Trophoblast cell (in vitro differentiated cells and primary cell): ENCODE results near the gene RAB11A. TPM values are rescaled to one million over a fixed set of nuclear protein-coding genes. Genes with fewer than 3 reads are reported as not detected.

Experiments
- DNase-seq, 2 donors: peaks; one replicate each; pipeline ENCODE4 v3.0.0-alpha.2; 2016
- H2AFZ ChIP-seq: 2 replicates; pipeline ENCODE4 v1.6.1; 2013; ENCODE audit warnings: low read length, moderate library complexity, mild to moderate bottlenecking; ENCODE audit not compliant: insufficient read depth, poor library complexity
- H2AK5ac ChIP-seq: 2 replicates; pipeline ENCODE4 v1.6.1; 2013; ENCODE audit warnings: mild to moderate bottlenecking, low read length
- H2BK120ac ChIP-seq: 2 replicates; pipeline ENCODE4 v1.6.1; 2013; ENCODE audit warnings: low read length, mild to moderate bottlenecking, moderate library complexity; ENCODE audit not compliant: insufficient read depth, poor library complexity
- H2BK12ac ChIP-seq: 2 replicates; pipeline ENCODE4 v1.6.1; 2013; ENCODE audit warnings: mild to moderate bottlenecking, low read length, moderate library complexity
- H2BK5ac ChIP-seq: 2 replicates; pipeline ENCODE4 v1.6.1; 2013; ENCODE audit warnings: low read length, low read depth, moderate library complexity, mild to moderate bottlenecking; ENCODE audit not compliant: poor library complexity
- H3K14ac ChIP-seq: 2 replicates; pipeline ENCODE4 v1.6.1; 2013; ENCODE audit warnings: mild to moderate bottlenecking, low read length
- H3K18ac ChIP-seq: 2 replicates; pipeline ENCODE4 v1.6.1; 2013; ENCODE audit warnings: mild to moderate bottlenecking, low read length
- H3K23ac ChIP-seq: 2 replicates; pipeline ENCODE4 v1.6.1; 2013; ENCODE audit warnings: low read length
- H3K27ac ChIP-seq: 2 replicates; pipeline ENCODE4 v1.5.1; 2013; ENCODE audit warnings: low read depth, mild to moderate bottlenecking, inconsistent platforms, low read length, moderate library complexity
- H3K27me3 ChIP-seq: 2 replicates; pipeline ENCODE4 v1.6.1; 2013; ENCODE audit warnings: inconsistent platforms, mild to moderate bottlenecking, low read length, moderate library complexity; ENCODE audit not compliant: insufficient read depth
- H3K36me3 ChIP-seq, 2 experiments: 1 replicate in 1 of 2; 2 replicates in 1 of 2; pipeline ENCODE4 v1.6.1; 2013; ENCODE audit warnings: low read length in 2 of 2, mild to moderate bottlenecking in 2 of 2, moderate library complexity in 1 of 2; ENCODE audit not compliant: insufficient read depth in 2 of 2, control insufficient read depth in 1 of 2
- H3K4ac ChIP-seq: 2 replicates; pipeline ENCODE4 v1.6.1; 2013; ENCODE audit warnings: low read depth, mild to moderate bottlenecking, low read length, moderate library complexity
- H3K4me1 ChIP-seq, 2 experiments: 1 replicate in 1 of 2; 2 replicates in 1 of 2; pipeline ENCODE4 v1.6.1; 2013; ENCODE audit warnings: low read length in 2 of 2, mild to moderate bottlenecking in 2 of 2, moderate library complexity in 1 of 2; ENCODE audit not compliant: insufficient read depth in 2 of 2, control insufficient read depth in 1 of 2
- H3K4me2 ChIP-seq: 2 replicates; pipeline ENCODE4 v1.6.1; 2013; ENCODE audit warnings: inconsistent platforms, mild to moderate bottlenecking, low read length, moderate library complexity
- H3K4me3 ChIP-seq: 2 replicates; pipeline ENCODE4 v1.5.1; 2013; ENCODE audit warnings: mild to moderate bottlenecking, low read depth, low read length, inconsistent platforms
- H3K79me1 ChIP-seq: one replicate; pipeline ENCODE4 v1.6.1; 2013; ENCODE audit warnings: low read length
- H3K79me2 ChIP-seq: 2 replicates; pipeline ENCODE4 v1.6.1; 2013; ENCODE audit warnings: low read length, mild to moderate bottlenecking; ENCODE audit not compliant: control insufficient read depth, insufficient read depth, poor library complexity
- H3K9ac ChIP-seq: 2 replicates; pipeline ENCODE4 v1.6.1; 2013; ENCODE audit warnings: mild to moderate bottlenecking, low read length
- H3K9me3 ChIP-seq: 2 replicates; pipeline ENCODE4 v1.6.1; 2013; ENCODE audit warnings: low read depth, mild to moderate bottlenecking, control low read depth, inconsistent platforms, low read length; ENCODE audit not compliant: insufficient read depth
- H4K12ac ChIP-seq: 2 replicates; pipeline ENCODE4 v1.6.1; 2013; ENCODE audit warnings: low read depth, mild to moderate bottlenecking, low read length, moderate library complexity
- H4K8ac ChIP-seq: 2 replicates; pipeline ENCODE4 v1.6.1; 2013; ENCODE audit warnings: low read depth, mild to moderate bottlenecking, low read length, moderate library complexity
- H4K91ac ChIP-seq: one replicate; pipeline ENCODE4 v1.6.1; 2013; ENCODE audit warnings: low read depth, mild to moderate bottlenecking, low read length, moderate library complexity
- WGBS: extraction: QIAGEN DNeasy Blood & Tissue Kit; methylation state at CpG from one replicate; pipeline ENCODE4 v1.1.7; 2013; ENCODE audit warnings: missing lambda C conversion rate; ENCODE audit not compliant: insufficient read length, insufficient coverage; ENCODE audit errors: extremely low coverage; 5-methylcytosine and 5-hydroxymethylcytosine counted together
- polyA plus RNA-seq: library from polyadenylated mRNA; stranded (reverse); fragments of 200-250 nt; gene quantifications from 2 replicates; pipeline ENCODE4 v1.2.3, GENCODE V29; 2013

Gene RAB11A
- 679 and 691 TPM in 2 replicates for polyA plus RNA-seq

DNA sequence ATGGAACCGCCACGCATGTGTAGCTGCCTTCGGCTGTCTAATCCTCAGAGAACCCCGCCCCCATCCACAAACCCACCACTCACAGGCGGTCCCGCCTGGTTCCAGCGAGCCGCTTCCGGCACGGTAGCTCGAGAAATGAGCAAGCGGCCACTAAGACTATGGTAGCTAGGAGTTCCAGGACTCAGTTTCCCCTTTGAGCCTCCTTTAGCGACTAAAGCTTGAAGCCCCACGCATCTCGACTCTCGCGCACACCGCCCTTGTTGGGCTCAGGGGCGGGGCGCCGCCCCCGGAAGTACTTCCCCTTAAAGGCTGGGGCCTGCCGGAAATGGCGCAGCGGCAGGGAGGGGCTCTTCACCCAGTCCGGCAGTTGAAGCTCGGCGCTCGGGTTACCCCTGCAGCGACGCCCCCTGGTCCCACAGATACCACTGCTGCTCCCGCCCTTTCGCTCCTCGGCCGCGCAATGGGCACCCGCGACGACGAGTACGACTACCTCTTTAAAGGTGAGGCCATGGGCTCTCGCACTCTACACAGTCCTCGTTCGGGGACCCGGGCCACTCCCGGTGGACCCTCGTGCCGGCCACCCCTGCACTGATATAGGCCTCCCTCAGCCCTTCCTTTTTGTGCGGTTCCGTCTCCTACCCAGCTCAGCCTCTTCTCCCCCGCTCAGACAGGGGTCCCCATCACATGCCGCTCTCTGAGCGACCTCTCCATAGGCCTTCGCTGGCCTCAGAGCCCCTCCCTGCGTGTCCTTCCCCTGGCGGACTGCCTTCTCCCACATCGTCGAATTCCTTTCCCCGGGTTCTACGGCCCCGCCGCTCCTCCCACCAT is at the start of gene RAB11A:
Gene RAB11A, plus strand, starts transcription at position 366 of the 828 bp plus-strand sequence. Its CDS starts 95 bp downstream, at position 461.
- H3K79me1 ChIP-seq: peaks cover 16% of the 10 kb centered on the region
- no peak within 1 kb of the TSS for H3K23ac ChIP-seq
- H4K91ac ChIP-seq: peak within 1 kb of the TSS; percentile 94
- H2BK5ac ChIP-seq: peak within 1 kb of the TSS; percentile 98
- peak within 1 kb of the TSS; percentile 73 for H3K4me2 ChIP-seq
- no CpG with 5 or more reads among the region's 62 CpGs for WGBS
- H2AK5ac ChIP-seq: peak within 1 kb of the TSS; percentile 64
- H3K9ac ChIP-seq: peak within 1 kb of the TSS; percentile 92
- peak within 1 kb of the TSS; percentile 99 for H4K8ac ChIP-seq
- peaks cover 2 to 3% of the 10 kb centered on the region in 2 experiments for H3K4me1 ChIP-seq
- peaks cover 14% of the 10 kb centered on the region for H3K79me2 ChIP-seq
- peak; percentile 96 to 97 for DNase-seq
- H3K4ac ChIP-seq: peak within 1 kb of the TSS; percentile 87
- H4K12ac ChIP-seq: peak within 1 kb of the TSS; percentile 97
- H3K4me3 ChIP-seq: peak within 1 kb of the TSS; percentile 91
- H3K14ac ChIP-seq: peak within 1 kb of the TSS; percentile 95
- H3K18ac ChIP-seq: peak within 1 kb of the TSS; percentile 98
- H3K36me3 ChIP-seq: peaks cover 3% of the 10 kb centered on the region in 2 experiments
- peak within 1 kb of the TSS; percentile 76 for H3K27ac ChIP-seq
- H2AFZ ChIP-seq: peak within 1 kb of the TSS; percentile 84
- H3K27me3 ChIP-seq: no peaks in the 10 kb centered on the region
- H2BK12ac ChIP-seq: peak within 1 kb of the TSS; percentile 45
- H3K9me3 ChIP-seq: no peaks in the 10 kb centered on the region
- peak within 1 kb of the TSS; percentile 98 for H2BK120ac ChIP-seq

DNA sequence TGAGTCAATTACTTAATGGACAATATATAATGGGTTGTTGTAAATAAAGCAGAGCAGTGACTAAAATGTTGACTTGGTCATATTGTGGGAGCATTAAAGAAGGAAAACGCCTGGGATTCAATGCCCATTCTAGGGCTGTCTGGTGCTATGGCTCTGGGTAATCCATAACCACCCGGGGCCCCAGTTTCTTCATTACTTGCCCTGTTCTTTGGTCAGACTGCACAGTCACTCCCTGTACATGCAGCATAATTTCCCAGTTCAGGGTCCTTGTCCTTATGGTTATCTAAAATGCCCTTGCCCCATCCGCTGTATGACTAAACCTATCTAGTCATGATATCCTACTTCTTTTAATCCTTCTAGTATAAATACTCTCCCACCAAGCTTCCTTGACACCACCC is 49.7 kb upstream of the RAB11A start:
- Histone ChIP-seq H3K4ac (no peak overlapping the region), H2BK12ac (no peak overlapping the region), H3K27me3 (no peaks in the 10 kb centered on the region), H3K9me3 (no peaks in the 10 kb centered on the region), H3K27ac (no peak overlapping the region), H3K4me1 (peaks cover 3% of the 10 kb centered on the region in 2 experiments), H3K4me3 (no peak overlapping the region), H4K8ac (no peak overlapping the region), H2BK5ac (no peak overlapping the region), H3K4me2 (no peak overlapping the region), H2AFZ (no peak overlapping the region), H3K79me2 (no peaks in the 10 kb centered on the region), H4K91ac (no peak overlapping the region), H4K12ac (no peak overlapping the region), H3K36me3 (no peaks in the 10 kb centered on the region), H3K14ac (no peak overlapping the region), H3K79me1 (no peaks in the 10 kb centered on the region), H2BK120ac (no peak overlapping the region), H2AK5ac (no peak overlapping the region), H3K18ac (no peak overlapping the region), H3K9ac (no peak overlapping the region), H3K23ac (no peak overlapping the region)
- no CpG with 5 or more reads among the region's 3 CpGs for WGBS
- no peak for DNase-seq

DNA sequence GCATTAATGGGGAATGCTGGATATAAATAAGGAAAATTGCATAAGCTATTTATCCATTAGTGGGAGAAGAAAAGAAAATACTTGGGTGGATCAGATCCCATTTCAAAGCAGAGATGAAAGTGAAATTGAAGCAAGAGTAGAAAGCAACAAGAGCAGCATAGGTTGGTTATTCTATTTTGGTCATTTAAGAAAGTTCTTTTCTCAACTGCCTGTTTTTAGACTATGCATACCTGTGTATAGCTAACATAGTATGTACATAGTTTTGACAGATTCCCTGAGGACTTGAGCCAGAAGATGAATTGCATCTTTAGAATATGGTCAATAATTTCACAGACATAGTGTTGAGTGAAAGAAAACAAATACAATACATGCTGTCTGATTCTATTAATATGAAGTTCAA is 48.2 kb upstream of the RAB11A start:
- Histone ChIP-seq H3K79me2 (no peaks in the 10 kb centered on the region), H3K4ac (no peak overlapping the region), H2AFZ (no peak overlapping the region), H4K91ac (no peak overlapping the region), H2BK120ac (no peak overlapping the region), H3K9me3 (no peaks in the 10 kb centered on the region), H3K18ac (no peak overlapping the region), H4K8ac (no peak overlapping the region), H2AK5ac (no peak overlapping the region), H2BK12ac (no peak overlapping the region), H3K79me1 (no peaks in the 10 kb centered on the region), H3K27ac (no peak overlapping the region), H3K27me3 (no peaks in the 10 kb centered on the region), H3K23ac (no peak overlapping the region), H3K4me1 (peaks cover 3 to 5% of the 10 kb centered on the region in 2 experiments), H3K36me3 (no peaks in the 10 kb centered on the region), H3K14ac (no peak overlapping the region), H3K4me2 (no peak overlapping the region), H2BK5ac (no peak overlapping the region), H3K4me3 (no peak overlapping the region), H4K12ac (no peak overlapping the region), H3K9ac (no peak overlapping the region)
- no peak for DNase-seq

DNA sequence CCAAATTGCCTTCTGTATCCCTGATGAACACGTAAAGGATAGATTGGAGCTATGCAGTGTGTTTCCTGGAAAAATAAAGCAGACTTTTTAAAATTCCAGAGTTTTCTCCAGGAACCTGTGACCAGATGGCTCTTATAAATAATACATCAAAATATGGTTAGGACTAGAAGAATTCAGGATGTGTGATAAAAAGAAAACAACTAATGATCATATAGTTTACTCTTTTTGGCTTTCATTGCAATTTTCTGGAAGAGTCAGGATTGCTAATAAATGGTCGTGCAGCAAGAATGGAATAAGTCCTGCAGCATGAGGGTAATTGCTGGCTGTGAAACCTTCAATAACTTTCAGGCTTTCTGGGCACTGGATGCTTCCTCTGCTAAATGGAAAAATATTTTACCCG is 47.0 kb upstream of the RAB11A start:
- Histone ChIP-seq H2BK120ac (no peak overlapping the region), H3K4ac (no peak overlapping the region), H3K18ac (no peak overlapping the region), H4K8ac (no peak overlapping the region), H3K14ac (no peak overlapping the region), H4K91ac (no peak overlapping the region), H4K12ac (no peak overlapping the region), H3K79me1 (no peaks in the 10 kb centered on the region), H2BK5ac (no peak overlapping the region), H3K4me1 (peaks cover 3 to 8% of the 10 kb centered on the region in 2 experiments), H2BK12ac (no peak overlapping the region), H2AK5ac (no peak overlapping the region), H2AFZ (no peak overlapping the region), H3K79me2 (no peaks in the 10 kb centered on the region), H3K9me3 (no peaks in the 10 kb centered on the region), H3K27me3 (no peaks in the 10 kb centered on the region), H3K27ac (no peak overlapping the region), H3K4me3 (no peak overlapping the region), H3K23ac (no peak overlapping the region), H3K9ac (no peak overlapping the region), H3K36me3 (no peaks in the 10 kb centered on the region), H3K4me2 (no peak overlapping the region)
- WGBS: no CpG with 5 or more reads among the region's 3 CpGs
- no peak for DNase-seq
